Astrocyte (in vitro differentiated cells and primary cell): ENCODE measurements around the gene SKIC2.

Source experiments
- CTCF ChIP-seq: IDR thresholded peaks from 2 replicates; pipeline ENCODE4 v1.5.1; 2011; ENCODE audit warnings: low read depth, mild to moderate bottlenecking, inconsistent platforms, low read length, moderate library complexity; ENCODE audit not compliant: insufficient read depth
- EZH2 ChIP-seq: IDR thresholded peaks from 2 replicates; pipeline ENCODE4 v1.6.1; 2012; ENCODE audit warnings: mild to moderate bottlenecking, low read length, inconsistent platforms; ENCODE audit not compliant: insufficient read depth

GRCh38 chr6:31927242-31927862 lies 31.6 kb upstream of the SKIC2 start, which contains the start of gene C2:
- no peak for TF ChIP-seq EZH2
- no peak for TF ChIP-seq CTCF
